Upper lobe of left lung (tissue), 6 donors: ENCODE measurements around the gene CEP104. TPM values are rescaled to one million over a fixed set of nuclear protein-coding genes. Genes with fewer than 3 reads are reported as not detected.

Experiments
- ATAC-seq, 2 donors: fragments of 200-7000 bp; cut with Tn5 transposase; one replicate each; pipeline ENCODE4 v1.9.1; 2022; ENCODE audit warnings: mild to moderate bottlenecking in 2 of 2, moderate library complexity in 2 of 2; ENCODE audit not compliant: low FRiP score in 2 of 2
- DNase-seq, 2 donors: peaks; one replicate each; pipeline ENCODE4 v3.0.0-alpha.2; 2019 to 2020
- H3K27ac ChIP-seq, 4 donors: fragments of 200-600 bp; sonication (generic); one replicate each; pipeline ENCODE4 v1.5.1; 2016 to 2019
- H3K27me3 ChIP-seq, 4 donors: fragments of 200-600 bp; sonication (generic); one replicate each; pipeline ENCODE4 v1.5.1; 2017 to 2019
- H3K36me3 ChIP-seq, 4 donors: fragments of 200-600 bp; sonication (generic); one replicate each; pipeline ENCODE4 v1.5.1; 2016 to 2019
- H3K4me1 ChIP-seq, 4 donors: fragments of 200-600 bp; sonication (generic); one replicate each; pipeline ENCODE4 v1.5.1; 2018 to 2019
- H3K4me3 ChIP-seq, 4 donors: fragments of 200-600 bp; sonication (generic); one replicate each; pipeline ENCODE4 v1.5.1; 2017 to 2019; ENCODE audit warnings: mild to moderate bottlenecking in 2 of 4, moderate library complexity in 1 of 4
- H3K9me3 ChIP-seq, 4 donors: fragments of 200-600 bp; sonication (generic); one replicate each; pipeline ENCODE4 v1.5.1; 2018 to 2019
- CTCF ChIP-seq, 6 experiments: fragments of 450-650 bp in 4 of 6; fragments of 200-600 bp in 2 of 6; sonication (generic) in 2 of 6; IDR thresholded peaks; one replicate each; pipeline ENCODE4 v1.5.1; 2016 to 2019; ENCODE audit warnings: antibody characterized with exemption in 6 of 6
- EP300 ChIP-seq, 4 donors: sonication (generic); formaldehyde crosslinking; IDR thresholded peaks; one replicate each; pipeline ENCODE4 v1.5.1; 2017; ENCODE audit warnings: antibody characterized with exemption in 4 of 4, control low read depth in 2 of 4
- POLR2A ChIP-seq, 4 donors: fragments of 450-650 bp; IDR thresholded peaks; one replicate each; pipeline ENCODE4 v1.5.1; 2016 to 2017; ENCODE audit warnings: antibody characterized with exemption in 4 of 4, mild to moderate bottlenecking in 2 of 4
- POLR2AphosphoS5 ChIP-seq, 2 donors: sonication (generic); formaldehyde crosslinking; IDR thresholded peaks; one replicate each; pipeline ENCODE4 v1.5.1; 2017; ENCODE audit warnings: antibody characterized with exemption in 2 of 2
- WGBS, 2 donors: methylation state at CpG; one replicate each; pipeline ENCODE4 v1.1.5; 2017 to 2018; 5-methylcytosine and 5-hydroxymethylcytosine counted together
- total RNA-seq, 6 donors: library from RNA; depleted of rRNA in 4 of 6; stranded (reverse); fragments of >200 nt in 4 of 6; gene quantifications; one replicate each; pipeline versions ENCODE4 v1.1.0 to v1.2.1, GENCODE V29; 2016 to 2021
- donor health status: DM: no; HTN: no; CAD: no; lungs with moderate emphysema.
- donor health status: DM: no; HTN: yes; CAD: no; lungs with severe emphysema.

Gene CEP104
- total RNA-seq, 6 donors from 2014 or later: 37.7 to 118 (median 53.6) TPM

- H3K36me3 ChIP-seq: peaks cover 35 to 97% (median 83%) of the 10 kb centered on the region in 4 donors
- no peaks in the 10 kb centered on the region for H3K27me3 ChIP-seq
- no peaks in the 10 kb centered on the region for H3K9me3 ChIP-seq
- DNase-seq (no peak), ATAC-seq (no peak)
- H3K27ac ChIP-seq: no peak overlapping the region
- WGBS, 2 donors: 87 to 92% methylated on average over 15 of the region's 15 CpGs
- no peak overlapping the region for H3K4me3 ChIP-seq
- no peaks in the 10 kb centered on the region for H3K4me1 ChIP-seq
- TF ChIP-seq EP300 (IDR thresholded peaks at IDR 0.05) (no peak), CTCF (IDR thresholded peaks at IDR 0.05) (no peak), POLR2A (IDR thresholded peaks at IDR 0.05) (no peak), POLR2AphosphoS5 (IDR thresholded peaks at IDR 0.05) (no peak)
Measured at GRCh38 chr1:3825356-3825755, 31.7 kb downstream of the CEP104 start.

- TF ChIP-seq POLR2AphosphoS5 (IDR thresholded peaks at IDR 0.05) (no peak), EP300 (IDR thresholded peaks at IDR 0.05) (no peak), POLR2A (IDR thresholded peaks at IDR 0.05) (no peak), CTCF (IDR thresholded peaks at IDR 0.05) (no peak)
Measured at GRCh38 chr1:3824650-3825049, 32.4 kb downstream of the CEP104 start.

GRCh38 chr1:3822421-3822820 is 34.6 kb downstream of the CEP104 start:
- Histone ChIP-seq H3K27me3 (no peaks in the 10 kb centered on the region), H3K9me3 (no peaks in the 10 kb centered on the region), H3K4me1 (no peaks in the 10 kb centered on the region), H3K36me3 (peaks cover 18 to 88% (median 63%) of the 10 kb centered on the region in 4 donors), H3K4me3 (no peak overlapping the region), H3K27ac (no peak overlapping the region)
- 85 to 86% methylated on average over 16 of the region's 16 CpGs for WGBS, 2 donors
- DNase-seq: no peak
- no peak for TF ChIP-seq EP300 (IDR thresholded peaks at IDR 0.05)
- TF ChIP-seq POLR2AphosphoS5 (IDR thresholded peaks at IDR 0.05): no peak
- TF ChIP-seq POLR2A (IDR thresholded peaks at IDR 0.05): no peak
- no peak for TF ChIP-seq CTCF (IDR thresholded peaks at IDR 0.05)
- no peak for ATAC-seq

More at GRCh38 chr1:3824650-3825049, 32.4 kb downstream of the CEP104 start:
- DNase-seq (no peak), ATAC-seq (no peak)
- 85 to 97% methylated on average over 4 to 8 of the region's 8 CpGs for WGBS, 2 donors
- no peaks in the 10 kb centered on the region for H3K4me1 ChIP-seq
- H3K27me3 ChIP-seq: no peaks in the 10 kb centered on the region
- no peak overlapping the region for H3K4me3 ChIP-seq
- H3K36me3 ChIP-seq: peaks cover 33 to 97% (median 83%) of the 10 kb centered on the region in 4 donors
- no peak overlapping the region for H3K27ac ChIP-seq
- H3K9me3 ChIP-seq: no peaks in the 10 kb centered on the region

- Histone ChIP-seq H3K27ac (no peak overlapping the region), H3K9me3 (no peaks in the 10 kb centered on the region), H3K4me1 (no peaks in the 10 kb centered on the region), H3K36me3 (peaks cover 18 to 83% (median 60%) of the 10 kb centered on the region in 4 donors), H3K4me3 (no peak overlapping the region), H3K27me3 (no peaks in the 10 kb centered on the region)
- ATAC-seq: no peak
- WGBS, 2 donors: 88 to 89% methylated on average over 15 of the region's 15 CpGs
- TF ChIP-seq POLR2A (IDR thresholded peaks at IDR 0.05) (no peak), CTCF (IDR thresholded peaks at IDR 0.05) (no peak), POLR2AphosphoS5 (IDR thresholded peaks at IDR 0.05) (no peak), EP300 (IDR thresholded peaks at IDR 0.05) (no peak)
- no peak for DNase-seq
Measured at GRCh38 chr1:3821908-3822307, 35.1 kb downstream of the CEP104 start.

- 90 to 92% methylated on average over 13 of the region's 13 CpGs for WGBS, 2 donors
- H3K36me3 ChIP-seq: peaks cover 18 to 83% (median 57%) of the 10 kb centered on the region in 4 donors
- no peaks in the 10 kb centered on the region for H3K4me1 ChIP-seq
- no peaks in the 10 kb centered on the region for H3K9me3 ChIP-seq
- DNase-seq (no peak), ATAC-seq (no peak)
- no peak overlapping the region for H3K27ac ChIP-seq
- H3K27me3 ChIP-seq: no peaks in the 10 kb centered on the region
- TF ChIP-seq EP300 (IDR thresholded peaks at IDR 0.05): no peak
- no peak for TF ChIP-seq POLR2A (IDR thresholded peaks at IDR 0.05)
- H3K4me3 ChIP-seq: no peak overlapping the region
Measured at GRCh38 chr1:3821447-3821846, 35.6 kb downstream of the CEP104 start.
